Neural progenitor cell (in vitro differentiated cells): ENCODE data around the gene MEGF9. TPM values are rescaled to one million over a fixed set of nuclear protein-coding genes. Genes with fewer than 3 reads are reported as not detected.

ENCODE experiments used
- DNase-seq: peaks from one replicate; pipeline ENCODE4 v3.0.0-alpha.2; 2016; ENCODE audit warnings: low spot score
- H2AFZ ChIP-seq: fragments of 200-600 bp; sonication (generic); replicated peaks from 2 replicates; pipeline ENCODE4 v1.6.1; 2016; ENCODE audit warnings: antibody characterized with exemption
- H3F3A ChIP-seq: fragments of 200-600 bp; sonication (generic); 2 replicates; pipeline ENCODE4 v1.6.1; 2016; ENCODE audit warnings: antibody characterized with exemption, low read depth
- H3K27ac ChIP-seq: fragments of 200-600 bp; sonication (generic); 2 replicates; pipeline ENCODE4 v1.5.1; 2016; ENCODE audit warnings: mild to moderate bottlenecking
- H3K27me3 ChIP-seq: fragments of 200-600 bp; sonication (generic); 2 replicates; pipeline ENCODE4 v1.6.1; 2016; ENCODE audit warnings: mild to moderate bottlenecking, moderate library complexity
- H3K36me3 ChIP-seq: fragments of 200-600 bp; sonication (generic); 2 replicates; pipeline ENCODE4 v1.5.1; 2016
- H3K4me1 ChIP-seq: fragments of 200-600 bp; sonication (generic); 2 replicates; pipeline ENCODE4 v1.6.1; 2016; ENCODE audit warnings: mixed run types
- H3K4me2 ChIP-seq: fragments of 200-600 bp; sonication (generic); 2 replicates; pipeline ENCODE4 v1.6.1; 2016
- H3K4me3 ChIP-seq: fragments of 200-600 bp; sonication (generic); 2 replicates; pipeline ENCODE4 v1.5.1; 2016
- H3K79me2 ChIP-seq: fragments of 200-600 bp; sonication (generic); 2 replicates; pipeline ENCODE4 v1.6.1; 2016; ENCODE audit warnings: low read depth
- H3K9ac ChIP-seq: fragments of 200-600 bp; sonication (generic); 2 replicates; pipeline ENCODE4 v1.6.1; 2016
- H3K9me3 ChIP-seq: fragments of 200-600 bp; sonication (generic); 2 replicates; pipeline ENCODE4 v1.5.1; 2016; ENCODE audit warnings: low read depth
- H4K20me1 ChIP-seq: fragments of 200-600 bp; sonication (generic); 2 replicates; pipeline ENCODE4 v1.6.1; 2016; ENCODE audit warnings: low read depth
- H3K27ac Mint-ChIP-seq: 3 replicates; pipeline ENCODE4 v1.8.0; 2021; ENCODE audit warnings: mixed read lengths
- H3K27me3 Mint-ChIP-seq: 2 replicates; pipeline ENCODE4 v1.8.0; 2022; ENCODE audit warnings: low read depth, mild to moderate bottlenecking, inconsistent platforms, moderate library complexity, mixed read lengths; ENCODE audit not compliant: insufficient read depth
- H3K36me3 Mint-ChIP-seq: 3 replicates; pipeline ENCODE4 v1.8.0; 2021; ENCODE audit warnings: mixed read lengths
- H3K4me1 Mint-ChIP-seq: 3 replicates; pipeline ENCODE4 v1.8.0; 2021; ENCODE audit warnings: mixed read lengths
- H3K4me3 Mint-ChIP-seq: 3 replicates; pipeline ENCODE4 v1.8.0; 2021; ENCODE audit warnings: mild to moderate bottlenecking, moderate library complexity, mixed read lengths
- H3K9me3 Mint-ChIP-seq: 3 replicates; pipeline ENCODE4 v1.8.0; 2020; ENCODE audit warnings: mixed read lengths
- EZH2 ChIP-seq: fragments of 200-600 bp; sonication (generic); IDR thresholded peaks from 2 replicates; pipeline ENCODE4 v1.6.1; 2017; ENCODE audit warnings: antibody characterized with exemption, mild to moderate bottlenecking, moderate library complexity
- EZH2phosphoT487 ChIP-seq: fragments of 200-600 bp; sonication (generic); IDR thresholded peaks from 2 replicates; pipeline ENCODE4 v1.6.1; 2017; ENCODE audit warnings: antibody characterized with exemption
- total RNA-seq: library from RNA; depleted of rRNA; stranded (reverse); fragments of >200 nt; gene quantifications from 2 replicates; pipeline ENCODE4 v1.2.3, GENCODE V29; 2015; ENCODE audit warnings: low replicate concordance
- TF ChIP-seq, protein P1 (sequence below): fragments of 200-600 bp; sonication (generic); IDR thresholded peaks from 2 replicates; pipeline ENCODE4 v1.5.1; 2017; ENCODE audit warnings: antibody characterized with exemption, mild to moderate bottlenecking

MEGF9 gene
- total RNA-seq, 1 donor from 2014 or later: 6.2 TPM

GRCh38 chr9:120562861-120563443, 151.3 kb downstream of the MEGF9 start:
- TF ChIP-seq, protein P1, sequence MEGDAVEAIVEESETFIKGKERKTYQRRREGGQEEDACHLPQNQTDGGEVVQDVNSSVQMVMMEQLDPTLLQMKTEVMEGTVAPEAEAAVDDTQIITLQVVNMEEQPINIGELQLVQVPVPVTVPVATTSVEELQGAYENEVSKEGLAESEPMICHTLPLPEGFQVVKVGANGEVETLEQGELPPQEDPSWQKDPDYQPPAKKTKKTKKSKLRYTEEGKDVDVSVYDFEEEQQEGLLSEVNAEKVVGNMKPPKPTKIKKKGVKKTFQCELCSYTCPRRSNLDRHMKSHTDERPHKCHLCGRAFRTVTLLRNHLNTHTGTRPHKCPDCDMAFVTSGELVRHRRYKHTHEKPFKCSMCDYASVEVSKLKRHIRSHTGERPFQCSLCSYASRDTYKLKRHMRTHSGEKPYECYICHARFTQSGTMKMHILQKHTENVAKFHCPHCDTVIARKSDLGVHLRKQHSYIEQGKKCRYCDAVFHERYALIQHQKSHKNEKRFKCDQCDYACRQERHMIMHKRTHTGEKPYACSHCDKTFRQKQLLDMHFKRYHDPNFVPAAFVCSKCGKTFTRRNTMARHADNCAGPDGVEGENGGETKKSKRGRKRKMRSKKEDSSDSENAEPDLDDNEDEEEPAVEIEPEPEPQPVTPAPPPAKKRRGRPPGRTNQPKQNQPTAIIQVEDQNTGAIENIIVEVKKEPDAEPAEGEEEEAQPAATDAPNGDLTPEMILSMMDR: no peak
- TF ChIP-seq EZH2 (no peak), EZH2phosphoT487 (no peak)
- Histone ChIP-seq H3K36me3 (peaks cover 4% of the 10 kb centered on the region), H3K27me3 (no peaks in the 10 kb centered on the region), H3K79me2 (peaks cover 72% of the 10 kb centered on the region), H3K9ac (no peak overlapping the region), H3K4me2 (no peak overlapping the region), H2AFZ (no peak overlapping the region), H3K9me3 (no peaks in the 10 kb centered on the region), H3K4me3 (no peak overlapping the region), H3K4me1 (no peaks in the 10 kb centered on the region), H4K20me1 (peaks cover 37% of the 10 kb centered on the region), H3K27ac (no peak overlapping the region), H3F3A (no peaks in the 10 kb centered on the region)
- Mint-ChIP-seq H3K4me1 (no peaks in the 10 kb centered on the region), H3K27me3 (peaks cover 2% of the 10 kb centered on the region), H3K36me3 (peaks cover 48% of the 10 kb centered on the region), H3K4me3 (no peak overlapping the region), H3K9me3 (no peaks in the 10 kb centered on the region), H3K27ac (no peak overlapping the region)
- DNase-seq: no peak

DNA sequence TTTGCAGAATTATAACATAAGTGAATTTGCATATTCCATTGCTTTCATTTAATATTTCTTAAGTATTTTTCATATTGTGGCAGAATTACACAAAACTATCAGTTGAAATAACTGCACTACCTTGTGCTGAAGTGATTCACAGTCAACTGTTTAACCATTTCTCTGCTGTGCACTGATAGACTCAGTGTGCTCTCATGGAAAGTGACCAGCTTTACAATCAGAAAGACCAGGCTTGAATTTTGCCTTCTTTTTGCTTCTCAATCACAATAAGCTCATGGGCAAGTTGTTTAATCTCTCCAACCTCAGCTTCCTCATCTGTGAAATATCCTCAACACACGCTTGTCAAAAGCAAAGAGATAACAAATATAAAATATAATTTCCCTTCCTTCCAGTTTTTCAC, 152.6 kb downstream of the MEGF9 start:
- Mint-ChIP-seq H3K36me3 (peaks cover 46% of the 10 kb centered on the region), H3K27me3 (peaks cover 2% of the 10 kb centered on the region), H3K27ac (no peak overlapping the region), H3K9me3 (no peaks in the 10 kb centered on the region), H3K4me1 (no peaks in the 10 kb centered on the region), H3K4me3 (no peak overlapping the region)
- H3K36me3 ChIP-seq: peaks cover 4% of the 10 kb centered on the region
- no peak overlapping the region for H2AFZ ChIP-seq
- H3K9me3 ChIP-seq: no peaks in the 10 kb centered on the region
- H3K79me2 ChIP-seq: peaks cover 82% of the 10 kb centered on the region
- no peak for TF ChIP-seq EZH2
- TF ChIP-seq, protein P1: no peak
- TF ChIP-seq EZH2phosphoT487: no peak
- H4K20me1 ChIP-seq: peaks cover 36% of the 10 kb centered on the region
- H3K27ac ChIP-seq: no peak overlapping the region
- H3K4me3 ChIP-seq: no peak overlapping the region
- no peak overlapping the region for H3K4me2 ChIP-seq
- no peaks in the 10 kb centered on the region for H3F3A ChIP-seq
- H3K9ac ChIP-seq: no peak overlapping the region
- H3K27me3 ChIP-seq: no peaks in the 10 kb centered on the region
- no peak for DNase-seq
- no peaks in the 10 kb centered on the region for H3K4me1 ChIP-seq

DNA sequence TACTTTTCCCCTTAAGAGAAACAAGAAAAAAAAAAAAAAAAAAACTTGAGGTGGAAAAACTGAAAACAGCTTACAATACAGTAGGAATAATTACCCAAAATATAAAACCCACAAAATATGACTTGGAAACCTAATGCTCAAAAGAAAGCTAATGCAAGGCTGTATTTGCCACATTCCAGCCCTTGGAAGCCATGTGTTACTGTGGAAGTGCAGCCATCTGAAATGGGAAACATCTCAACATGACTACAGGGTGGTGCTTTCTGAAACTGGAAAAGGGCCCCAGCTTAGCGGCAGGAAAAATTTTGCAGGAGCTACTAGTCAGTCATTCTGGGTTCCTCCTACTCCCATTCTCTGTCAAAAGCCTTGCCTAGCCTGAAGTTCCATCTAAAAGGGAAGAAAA, 154.7 kb downstream of the MEGF9 start:
- H3K4me2 ChIP-seq: no peak overlapping the region
- TF ChIP-seq EZH2phosphoT487 (no peak), EZH2 (no peak)
- TF ChIP-seq, protein P1: no peak
- H3K9me3 Mint-ChIP-seq: no peaks in the 10 kb centered on the region
- no peaks in the 10 kb centered on the region for H3K27me3 ChIP-seq
- no peaks in the 10 kb centered on the region for H3F3A ChIP-seq
- H3K27me3 Mint-ChIP-seq: peaks cover 2% of the 10 kb centered on the region
- H3K79me2 ChIP-seq: peaks cover 81% of the 10 kb centered on the region
- H3K9me3 ChIP-seq: no peaks in the 10 kb centered on the region
- H3K4me3 Mint-ChIP-seq: no peak overlapping the region
- H3K36me3 Mint-ChIP-seq: peaks cover 39% of the 10 kb centered on the region
- no peaks in the 10 kb centered on the region for H3K36me3 ChIP-seq
- H3K27ac Mint-ChIP-seq: no peak overlapping the region
- H2AFZ ChIP-seq: no peak overlapping the region
- H4K20me1 ChIP-seq: peaks cover 28% of the 10 kb centered on the region
- no peaks in the 10 kb centered on the region for H3K4me1 Mint-ChIP-seq
- no peak overlapping the region for H3K27ac ChIP-seq
- no peak overlapping the region for H3K4me3 ChIP-seq
- DNase-seq: no peak
- no peak overlapping the region for H3K9ac ChIP-seq
- no peaks in the 10 kb centered on the region for H3K4me1 ChIP-seq
